Measurements from ENCODE around the gene PPFIA4.

The PPFIA4 gene

GRCh38 chr1:203101813-203102634, 75.7 kb downstream of the PPFIA4 start:
- no peaks in the 10 kb centered on the region for H3K4me1 ChIP-seq (ENCODE audit: insufficient read depth, low read length)
- TF ChIP-seq EZH2 (IDR thresholded peaks at IDR 0.05; ENCODE audit: borderline replicate concordance, low read depth, low read length, severe bottlenecking) (no peak), CTCF (IDR thresholded peaks at IDR 0.05; ENCODE audit: borderline replicate concordance, extremely low read depth, low read length, poor library complexity, severe bottlenecking) (no peak)
- no peak for ATAC-seq (ENCODE audit: insufficient read depth, low read depth)
- H3K36me3 ChIP-seq (ENCODE audit: insufficient read depth, low read length) = no peaks in the 10 kb centered on the region
- no peak overlapping the region for H3K4me3 ChIP-seq (ENCODE audit: low read depth in 1 of 2, low read length in 2 of 2)
- H3K27ac ChIP-seq (ENCODE audit: low read length) = no peak overlapping the region
- no peak for DNase-seq
- no peaks in the 10 kb centered on the region for H4K20me1 ChIP-seq (ENCODE audit: insufficient read depth, low read length)
- H3K9ac ChIP-seq (ENCODE audit: low read depth, low read length) = no peak overlapping the region
- no peak overlapping the region for H3K4me2 ChIP-seq (ENCODE audit: insufficient read depth, low read length)
- no peak overlapping the region for H2AFZ ChIP-seq (ENCODE audit: low read depth, low read length)
- H3K27me3 ChIP-seq (ENCODE audit: insufficient read depth, low read length, poor library complexity) = peaks cover 2% of the 10 kb centered on the region
- no peaks in the 10 kb centered on the region for H3K9me3 ChIP-seq (ENCODE audit: insufficient read depth, low read length, severe bottlenecking)
- H3K79me2 ChIP-seq (ENCODE audit: insufficient read depth, low read length) = no peaks in the 10 kb centered on the region

- TF ChIP-seq CTCF (IDR thresholded peaks at IDR 0.05; ENCODE audit: borderline replicate concordance, extremely low read depth, low read length, poor library complexity, severe bottlenecking) = no peak
- TF ChIP-seq EZH2 (IDR thresholded peaks at IDR 0.05; ENCODE audit: borderline replicate concordance, low read depth, low read length, severe bottlenecking) = no peak
- H3K36me3 ChIP-seq (ENCODE audit: insufficient read depth, low read length) = no peaks in the 10 kb centered on the region
- H3K9ac ChIP-seq (ENCODE audit: low read depth, low read length) = no peak overlapping the region
- H3K27ac ChIP-seq (ENCODE audit: low read length) = no peak overlapping the region
- H3K27me3 ChIP-seq (ENCODE audit: insufficient read depth, low read length, poor library complexity) = peaks cover 8% of the 10 kb centered on the region
- no peak overlapping the region for H3K4me3 ChIP-seq (ENCODE audit: low read depth in 1 of 2, low read length in 2 of 2)
- H3K9me3 ChIP-seq (ENCODE audit: insufficient read depth, low read length, severe bottlenecking) = no peaks in the 10 kb centered on the region
- H3K4me2 ChIP-seq (ENCODE audit: insufficient read depth, low read length) = no peak overlapping the region
- ATAC-seq (ENCODE audit: insufficient read depth, low read depth) (no peak), DNase-seq (no peak)
- no peaks in the 10 kb centered on the region for H3K4me1 ChIP-seq (ENCODE audit: insufficient read depth, low read length)
- H4K20me1 ChIP-seq (ENCODE audit: insufficient read depth, low read length) = no peaks in the 10 kb centered on the region
- H2AFZ ChIP-seq (ENCODE audit: low read depth, low read length) = no peak overlapping the region
- H3K79me2 ChIP-seq (ENCODE audit: insufficient read depth, low read length) = no peaks in the 10 kb centered on the region
Measured at GRCh38 chr1:203103216-203103615, 76.9 kb downstream of the PPFIA4 start.

- Histone ChIP-seq H3K9me3 (ENCODE audit: insufficient read depth, low read length, severe bottlenecking) (no peaks in the 10 kb centered on the region), H3K27me3 (ENCODE audit: insufficient read depth, low read length, poor library complexity) (peaks cover 13% of the 10 kb centered on the region), H3K4me3 (ENCODE audit: low read depth in 1 of 2, low read length in 2 of 2) (no peak overlapping the region), H3K79me2 (ENCODE audit: insufficient read depth, low read length) (no peaks in the 10 kb centered on the region), H3K36me3 (ENCODE audit: insufficient read depth, low read length) (no peaks in the 10 kb centered on the region), H4K20me1 (ENCODE audit: insufficient read depth, low read length) (no peaks in the 10 kb centered on the region), H3K27ac (ENCODE audit: low read length) (no peak overlapping the region), H3K4me1 (ENCODE audit: insufficient read depth, low read length) (no peaks in the 10 kb centered on the region), H3K9ac (ENCODE audit: low read depth, low read length) (no peak overlapping the region), H3K4me2 (ENCODE audit: insufficient read depth, low read length) (no peak overlapping the region), H2AFZ (ENCODE audit: low read depth, low read length) (no peak overlapping the region)
- TF ChIP-seq CTCF (IDR thresholded peaks at IDR 0.05; ENCODE audit: borderline replicate concordance, extremely low read depth, low read length, poor library complexity, severe bottlenecking) (no peak), EZH2 (IDR thresholded peaks at IDR 0.05; ENCODE audit: borderline replicate concordance, low read depth, low read length, severe bottlenecking) (no peak)
- DNase-seq (no peak), ATAC-seq (ENCODE audit: insufficient read depth, low read depth) (no peak)
Measured at GRCh38 chr1:203103829-203104495, 77.7 kb downstream of the PPFIA4 start.

Measured in DND-41 (cell line).